Gastrocnemius medialis (tissue), 4 donors: ENCODE data around the gene DNAJC21. TPM values are rescaled to one million over a fixed set of nuclear protein-coding genes. Genes with fewer than 3 reads are reported as not detected.
A peak's percentile ranks its signal among the peaks of the same experiment; 100 is the strongest.
"Not testable (repeated sequence)": the region's sequence is repeated elsewhere in the genome, so short reads cannot be mapped to it uniquely, and the experiment has no call there.

Source experiments
- ATAC-seq, 2 donors: fragments of 150-250 bp; one replicate each; pipeline ENCODE4 v1.9.1; 2016
- DNase-seq, 2 donors: peaks; one replicate each; pipeline ENCODE4 v3.0.0-alpha.2; 2019
- H3K27ac ChIP-seq, 4 donors: fragments of 200-600 bp; sonication (generic); 1 replicate in 1 of 4; 2 replicates in 3 of 4; pipeline ENCODE4 v1.5.1; 2016 to 2018; ENCODE audit warnings: mild to moderate bottlenecking in 2 of 4, moderate library complexity in 1 of 4
- H3K27me3 ChIP-seq, 3 donors: fragments of 200-600 bp; sonication (generic) in 2 of 3; 1 replicate in 1 of 3; 2 replicates in 2 of 3; pipeline versions ENCODE4 v1.5.1 to v1.6.0; 2016 to 2019; ENCODE audit warnings: mild to moderate bottlenecking in 1 of 3, moderate library complexity in 1 of 3
- H3K36me3 ChIP-seq, 2 donors: fragments of 200-600 bp; sonication (generic) in 1 of 2; one replicate each; pipeline ENCODE4 v1.5.1; 2017 to 2018
- H3K4me1 ChIP-seq, 2 donors: fragments of 200-600 bp; sonication (generic) in 1 of 2; one replicate each; pipeline ENCODE4 v1.5.1; 2016 to 2017; ENCODE audit warnings: mild to moderate bottlenecking in 2 of 2
- H3K4me3 ChIP-seq, 4 donors: fragments of 200-600 bp; sonication (generic) in 3 of 4; 1 replicate in 1 of 4; 2 replicates in 3 of 4; pipeline ENCODE4 v1.5.1; 2016 to 2019; ENCODE audit warnings: mild to moderate bottlenecking in 2 of 4
- H3K9me3 ChIP-seq, 3 donors: fragments of 200-600 bp; sonication (generic) in 2 of 3; 1 replicate in 1 of 3; 2 replicates in 2 of 3; pipeline ENCODE4 v1.5.1; 2016 to 2019
- POLR2A ChIP-seq, 2 donors: fragments of 450-650 bp; IDR thresholded peaks; one replicate each; pipeline ENCODE4 v1.6.1; 2017; ENCODE audit warnings: antibody characterized with exemption in 2 of 2, mild to moderate bottlenecking in 2 of 2, moderate library complexity in 2 of 2
- in situ Hi-C, 4 donors: fragments of 200-750 bp; cut with MboI; loops; one replicate each; pipeline versions ENCODE4 v1.15.0 to v1.8.0; 2017; ENCODE audit warnings: low sequenced_read_pairs in 4 of 4
- intact Hi-C: fragments of 100-400 bp; cut with DNase I; formaldehyde crosslinking; loops from one replicate; pipeline ENCODE4 v1.15.1; 2023; ENCODE audit warnings: low total_unique reads
- total RNA-seq, 4 donors: library from RNA; depleted of rRNA; stranded (reverse); fragments of >200 nt; gene quantifications; one replicate each; pipeline versions ENCODE4 v1.1.0 to v1.2.3, GENCODE V29; 2016
- TF ChIP-seq, protein P1 (sequence below), 5 experiments: fragments of 450-650 bp in 3 of 5; fragments of 200-600 bp in 2 of 5; sonication (generic) in 2 of 5; IDR thresholded peaks in 4 of 5; conservative IDR thresholded peaks in 1 of 5; 1 replicate in 4 of 5; 2 replicates in 1 of 5; pipeline ENCODE4 v1.5.1; 2016 to 2019; ENCODE audit warnings: antibody characterized with exemption in 5 of 5, mild to moderate bottlenecking in 3 of 5, moderate library complexity in 3 of 5

Gene DNAJC21
- total RNA-seq, 4 donors from 2014 or later: 40.9 to 81.7 (median 74.7) TPM

DNA sequence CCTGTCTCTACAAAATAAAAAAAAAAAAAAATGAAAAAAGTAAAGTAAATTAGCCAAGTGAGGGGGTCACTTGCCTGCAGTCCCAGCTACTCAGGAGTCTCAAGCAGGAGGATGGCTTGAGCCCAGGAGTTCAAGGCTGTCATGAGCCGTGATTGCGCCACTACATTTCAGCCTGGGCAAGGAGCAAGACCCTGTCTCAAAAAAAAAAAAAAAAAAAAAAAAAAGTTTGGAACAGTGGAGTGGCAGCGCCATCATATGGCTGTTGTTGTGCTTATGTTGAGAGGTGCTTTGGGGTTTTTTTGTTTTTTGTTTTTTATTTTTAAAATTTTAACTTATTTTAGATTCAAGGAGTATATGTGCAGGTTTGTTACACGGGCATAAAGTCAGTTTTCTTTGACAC lies 10.3 kb upstream of the DNAJC21 start:
- Histone ChIP-seq H3K9me3 (no peaks in the 10 kb centered on the region), H3K36me3 (peaks cover 0 to 46% of the 10 kb centered on the region in 2 donors), H3K27me3 (no peaks in the 10 kb centered on the region), H3K4me3 (no peak overlapping the region), H3K4me1 (peaks cover 16 to 19% of the 10 kb centered on the region in 2 donors), H3K27ac (no peak overlapping the region)
- intact Hi-C loops (loop anchor here (5.0 kb wide), 1 partner anchor 912 kb away; the partner anchor contains the start of gene AMACR), in situ Hi-C loops (loop anchor here in 2 of 4 donors (25.0 kb wide), 1 partner anchor 907 kb away; the partner anchor contains the start of gene AMACR (in 2 of the 2))
- no peak for TF ChIP-seq POLR2A (IDR thresholded peaks at IDR 0.05)
- no peak for ATAC-seq
- DNase-seq: no peak

DNA sequence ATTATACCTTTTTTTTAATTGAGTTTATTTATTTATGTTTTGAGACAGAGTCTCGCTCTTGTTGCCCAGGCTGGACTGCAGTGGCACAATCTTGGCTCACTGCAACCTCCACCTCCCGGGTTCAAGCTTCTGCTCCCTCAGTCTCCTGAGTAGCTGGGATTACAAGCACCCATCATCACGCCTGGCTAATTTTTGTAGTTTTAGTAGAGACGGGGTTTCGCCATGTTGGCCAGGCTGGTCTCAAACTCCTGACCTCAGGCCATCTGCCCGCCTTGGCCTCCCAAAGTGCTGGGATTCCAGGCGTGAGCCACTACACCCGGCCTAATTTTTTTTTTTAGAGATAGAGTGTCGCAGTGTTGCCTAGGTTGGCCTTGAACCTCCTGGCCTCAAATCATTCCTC lies 6.1 kb upstream of the DNAJC21 start:
- not testable (repeated sequence) for H3K4me1 ChIP-seq, DNase-seq, ATAC-seq, H3K27me3 ChIP-seq, H3K9me3 ChIP-seq, H3K4me3 ChIP-seq
- in situ Hi-C loops (loop anchor here in 2 of 4 donors (10.0 to 25.0 kb wide), 3 partner anchors 911 to 1478 kb away; partner anchors contain the start of genes AMACR (in 2 of the 2), LMBRD2 (in 1 of the 2), SKP2 (in 1 of the 2) and TARS1 (in 1 of the 2)), intact Hi-C loops (loop anchor here (10.0 kb wide), 1 partner anchor 268 kb away; the partner anchor contains the start of gene RAI14)
- H3K36me3 ChIP-seq: peaks cover 0 to 70% of the 10 kb centered on the region in 2 donors
- peak overlapping the region; percentile 32 to 70 (median 39) for H3K27ac ChIP-seq

DNA sequence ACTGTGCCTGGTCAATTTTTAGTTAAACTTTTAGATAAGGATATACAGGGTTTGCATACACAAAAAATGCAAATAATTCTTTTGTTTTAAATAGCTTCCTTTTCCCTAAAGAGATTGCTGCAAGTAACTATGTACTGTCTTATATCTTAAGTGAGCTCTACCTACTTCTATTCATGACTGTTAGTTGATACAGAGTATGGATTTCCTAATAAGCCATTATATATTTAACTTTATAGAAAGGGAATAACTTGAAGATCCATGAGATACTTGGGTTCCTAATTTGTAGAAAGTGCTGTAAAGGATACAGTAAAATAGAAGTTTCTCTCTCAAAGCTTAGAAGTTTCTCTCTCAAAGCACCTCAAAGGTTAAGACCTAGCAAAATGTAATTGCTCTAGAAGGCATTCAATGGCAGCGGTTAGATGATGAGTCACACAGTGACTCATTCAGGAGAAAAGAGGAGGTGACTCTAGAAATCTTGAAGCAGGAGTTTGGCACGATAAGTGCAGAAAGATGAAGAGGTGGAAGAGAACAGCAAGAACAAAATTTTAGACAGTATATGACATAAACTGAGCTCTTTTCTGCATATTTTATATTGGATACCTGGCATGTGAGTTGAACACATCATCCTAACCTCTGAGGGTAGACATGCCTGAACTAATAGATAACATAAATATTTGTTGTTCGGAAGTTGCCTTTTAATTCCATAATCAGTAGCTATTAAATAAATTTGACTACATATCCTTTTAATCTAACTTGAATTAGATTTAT lies 5.5 kb upstream of the DNAJC21 start:
- Histone ChIP-seq H3K36me3 (peaks cover 0 to 70% of the 10 kb centered on the region in 2 donors), H3K9me3 (no peaks in the 10 kb centered on the region), H3K27me3 (no peaks in the 10 kb centered on the region), H3K4me1 (peaks cover 0 to 6% of the 10 kb centered on the region in 2 donors), H3K27ac (peak overlapping the region; percentile 32 to 70 (median 39)), H3K4me3 (no peak overlapping the region)
- no peak for DNase-seq
- TF ChIP-seq, protein P1, sequence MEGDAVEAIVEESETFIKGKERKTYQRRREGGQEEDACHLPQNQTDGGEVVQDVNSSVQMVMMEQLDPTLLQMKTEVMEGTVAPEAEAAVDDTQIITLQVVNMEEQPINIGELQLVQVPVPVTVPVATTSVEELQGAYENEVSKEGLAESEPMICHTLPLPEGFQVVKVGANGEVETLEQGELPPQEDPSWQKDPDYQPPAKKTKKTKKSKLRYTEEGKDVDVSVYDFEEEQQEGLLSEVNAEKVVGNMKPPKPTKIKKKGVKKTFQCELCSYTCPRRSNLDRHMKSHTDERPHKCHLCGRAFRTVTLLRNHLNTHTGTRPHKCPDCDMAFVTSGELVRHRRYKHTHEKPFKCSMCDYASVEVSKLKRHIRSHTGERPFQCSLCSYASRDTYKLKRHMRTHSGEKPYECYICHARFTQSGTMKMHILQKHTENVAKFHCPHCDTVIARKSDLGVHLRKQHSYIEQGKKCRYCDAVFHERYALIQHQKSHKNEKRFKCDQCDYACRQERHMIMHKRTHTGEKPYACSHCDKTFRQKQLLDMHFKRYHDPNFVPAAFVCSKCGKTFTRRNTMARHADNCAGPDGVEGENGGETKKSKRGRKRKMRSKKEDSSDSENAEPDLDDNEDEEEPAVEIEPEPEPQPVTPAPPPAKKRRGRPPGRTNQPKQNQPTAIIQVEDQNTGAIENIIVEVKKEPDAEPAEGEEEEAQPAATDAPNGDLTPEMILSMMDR (IDR thresholded peaks at IDR 0.05 in 4 of 5, conservative IDR thresholded peaks at IDR 0.05 in 1 of 5): no peak
- TF ChIP-seq POLR2A (IDR thresholded peaks at IDR 0.05): no peak
- intact Hi-C loops: loop anchor here (10.0 kb wide), 1 partner anchor 269 kb away; the partner anchor contains the start of gene RAI14
- in situ Hi-C loops: loop anchor here in 2 of 4 donors (10.0 to 25.0 kb wide), 3 partner anchors 912 to 1479 kb away; partner anchors contain the start of genes AMACR (in 2 of the 2), LMBRD2 (in 1 of the 2), SKP2 (in 1 of the 2) and TARS1 (in 1 of the 2)
- peak; percentile 91 to 98 for ATAC-seq

DNA sequence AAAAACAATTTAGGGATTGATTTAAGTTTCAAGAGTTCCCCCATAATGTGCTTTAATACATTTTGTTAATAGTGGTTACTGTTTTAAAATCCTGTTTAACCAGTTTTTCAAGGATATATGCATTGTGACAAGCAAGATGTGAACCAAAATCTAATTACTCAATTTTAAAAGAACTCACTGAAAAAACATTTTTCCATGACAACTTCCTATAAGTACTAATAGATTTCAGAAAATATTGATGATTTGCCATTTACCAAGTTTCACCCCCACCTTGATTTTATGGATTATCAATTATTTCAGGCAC lies 4.9 kb upstream of the DNAJC21 start:
- peaks cover 0 to 7% of the 10 kb centered on the region in 2 donors for H3K4me1 ChIP-seq
- DNase-seq (no peak), ATAC-seq (no peak)
- H3K27ac ChIP-seq: peak overlapping the region; percentile 32 to 70 (median 39)
- no peak overlapping the region for H3K4me3 ChIP-seq
- intact Hi-C loops: loop anchor here (10.0 kb wide), 1 partner anchor 270 kb away; the partner anchor contains the start of gene RAI14
- H3K36me3 ChIP-seq: peaks cover 0 to 69% of the 10 kb centered on the region in 2 donors
- no peaks in the 10 kb centered on the region for H3K9me3 ChIP-seq
- H3K27me3 ChIP-seq: no peaks in the 10 kb centered on the region
- TF ChIP-seq, protein P1 (IDR thresholded peaks at IDR 0.05 in 4 of 5, conservative IDR thresholded peaks at IDR 0.05 in 1 of 5): no peak
- no peak for TF ChIP-seq POLR2A (IDR thresholded peaks at IDR 0.05)
- in situ Hi-C loops: loop anchor here in 2 of 4 donors (10.0 to 25.0 kb wide), 3 partner anchors 912 to 1480 kb away; partner anchors contain the start of genes AMACR (in 2 of the 2), LMBRD2 (in 1 of the 2), SKP2 (in 1 of the 2) and TARS1 (in 1 of the 2)

DNA sequence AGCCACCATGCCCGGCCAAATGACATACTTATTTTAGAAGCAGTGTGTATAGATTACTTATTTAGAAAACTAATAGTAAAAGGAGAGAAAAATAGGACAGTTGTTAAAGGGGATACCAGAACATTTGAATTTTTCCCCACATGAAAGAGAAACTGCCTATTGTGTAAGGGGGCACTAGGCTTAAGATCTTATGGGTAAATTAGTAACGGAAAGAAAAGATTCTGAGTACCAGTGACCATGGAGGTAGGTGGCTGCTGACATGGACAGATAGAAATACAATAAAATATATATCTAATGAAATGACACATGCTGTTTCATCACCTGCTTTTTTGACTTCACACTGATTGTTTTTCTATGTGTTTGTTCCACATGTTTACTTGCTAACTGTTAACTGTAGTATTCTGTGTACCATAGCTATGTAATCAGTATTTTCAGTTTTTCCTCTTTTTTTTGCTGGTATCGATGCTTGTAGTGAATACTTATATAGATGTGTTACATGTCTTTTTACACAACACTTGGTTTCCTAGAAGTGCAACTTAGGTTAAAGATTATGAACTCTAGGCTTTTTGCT lies 3.0 kb upstream of the DNAJC21 start:
- in situ Hi-C loops: loop anchor here in 2 of 4 donors (10.0 to 25.0 kb wide), 3 partner anchors 1228 to 1489 kb away; partner anchors contain the start of genes TARS1 (in 2 of the 2), LMBRD2 (in 1 of the 2) and SKP2 (in 1 of the 2)
- no peak overlapping the region for H3K4me3 ChIP-seq
- DNase-seq (no peak), ATAC-seq (no peak)
- intact Hi-C loops: loop anchor here (5.0 to 10.0 kb wide), 2 partner anchors 272 to 1484 kb away; partner anchors contain the start of genes RAI14 and TARS1
- H3K4me1 ChIP-seq: peaks cover 11 to 17% of the 10 kb centered on the region in 2 donors
- no peaks in the 10 kb centered on the region for H3K9me3 ChIP-seq
- H3K27ac ChIP-seq: peak overlapping the region in 1 of 4 donors; percentile 7
- peaks cover 0 to 49% of the 10 kb centered on the region in 2 donors for H3K36me3 ChIP-seq
- TF ChIP-seq POLR2A (IDR thresholded peaks at IDR 0.05): no peak
- no peaks in the 10 kb centered on the region for H3K27me3 ChIP-seq
